CD4-positive, alpha-beta T cell treated with Interleukin-4 for 1 hour (primary cell): ENCODE data around the gene ZSWIM6.
A peak's percentile ranks its signal among the peaks of the same experiment; 100 is the strongest.

ENCODE experiments used
- DNase-seq, 2 donors: peaks; one replicate each; pipeline ENCODE4 v3.0.0-alpha.2; 2020 to 2022

Gene ZSWIM6

GRCh38 chr5:61333321-61333953 is 1.4 kb downstream of the ZSWIM6 start:
- peak; percentile 33 to 47 for DNase-seq

- DNase-seq, result no peak
These were observed 2.2 kb downstream of the ZSWIM6 start for GRCh38 chr5:61333954-61334867.

GRCh38 chr5:61334868-61335615 is 3.0 kb downstream of the ZSWIM6 start:
- DNase-seq, result no peak

- DNase-seq, result no peak
These were observed 7.7 kb downstream of the ZSWIM6 start for GRCh38 chr5:61339764-61340163.

- DNase-seq, result no peak
These were observed 8.8 kb downstream of the ZSWIM6 start for GRCh38 chr5:61340775-61341361.

- no peak for DNase-seq
These were observed 10.0 kb downstream of the ZSWIM6 start for GRCh38 chr5:61342071-61342501.

GRCh38 chr5:61344187-61344944 is 12.3 kb downstream of the ZSWIM6 start:
- no peak for DNase-seq

GRCh38 chr5:61346511-61346910 is 14.5 kb downstream of the ZSWIM6 start:
- DNase-seq, result no peak

GRCh38 chr5:61347080-61347479 is 15.0 kb downstream of the ZSWIM6 start:
- DNase-seq, result no peak

GRCh38 chr5:61348447-61348846 is 16.4 kb downstream of the ZSWIM6 start:
- no peak for DNase-seq

- DNase-seq, result no peak
These were observed 17.9 kb downstream of the ZSWIM6 start for GRCh38 chr5:61349935-61350334.

GRCh38 chr5:61350535-61350934 is 18.5 kb downstream of the ZSWIM6 start:
- no peak for DNase-seq

- DNase-seq, result no peak
These were observed 19.7 kb downstream of the ZSWIM6 start for GRCh38 chr5:61351733-61352132.

GRCh38 chr5:61352180-61352579 is 20.1 kb downstream of the ZSWIM6 start:
- DNase-seq, result no peak

- DNase-seq, result no peak
These were observed 20.6 kb downstream of the ZSWIM6 start for GRCh38 chr5:61352612-61353156.

- DNase-seq, result no peak
These were observed 21.2 kb downstream of the ZSWIM6 start for GRCh38 chr5:61353293-61353692.

- no peak for DNase-seq
These were observed 22.1 kb downstream of the ZSWIM6 start for GRCh38 chr5:61354199-61354598.

- DNase-seq, result no peak
These were observed 25.7 kb downstream of the ZSWIM6 start for GRCh38 chr5:61357745-61358144.

- DNase-seq, result no peak
These were observed 30.8 kb downstream of the ZSWIM6 start for GRCh38 chr5:61362796-61363368.

- DNase-seq, result no peak
These were observed 31.5 kb downstream of the ZSWIM6 start for GRCh38 chr5:61363401-61364114.
